PC-9 (cell line): Measurements from ENCODE around the gene SRRT.

Experiments
- EZH2 ChIP-seq: fragments of 200-600 bp; sonication (generic); IDR thresholded peaks from 2 replicates; pipeline ENCODE4 v1.8.0; 2017; ENCODE audit warnings: antibody characterized with exemption, low read depth
- TF ChIP-seq, protein P1 (sequence below): fragments of 200-600 bp; sonication (generic); conservative IDR thresholded peaks from 2 replicates; pipeline ENCODE4 v1.6.1; 2017; ENCODE audit warnings: mixed run types, antibody characterized with exemption, mild to moderate bottlenecking, moderate library complexity

DNA sequence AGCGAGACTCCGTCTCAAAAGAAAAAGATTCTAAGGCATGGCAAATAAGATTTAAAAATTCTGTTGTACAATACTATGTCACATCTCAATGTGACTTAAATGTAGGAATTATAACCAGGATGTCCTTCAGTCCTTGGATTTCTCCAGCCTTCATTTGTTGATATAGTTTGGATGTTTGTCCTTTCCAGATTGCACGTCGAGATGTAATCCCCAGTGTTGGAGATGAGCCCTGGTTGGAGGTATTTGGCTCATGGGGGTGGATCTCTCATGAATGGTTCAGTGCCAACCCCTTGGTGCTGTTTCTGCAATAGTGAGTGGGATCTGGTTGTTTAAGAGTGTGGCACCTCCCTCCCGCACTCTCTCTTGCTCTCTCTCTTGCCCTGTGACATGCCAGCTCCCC, 33.6 kb downstream of the SRRT start:
- TF ChIP-seq EZH2, result no peak
- TF ChIP-seq, protein P1, sequence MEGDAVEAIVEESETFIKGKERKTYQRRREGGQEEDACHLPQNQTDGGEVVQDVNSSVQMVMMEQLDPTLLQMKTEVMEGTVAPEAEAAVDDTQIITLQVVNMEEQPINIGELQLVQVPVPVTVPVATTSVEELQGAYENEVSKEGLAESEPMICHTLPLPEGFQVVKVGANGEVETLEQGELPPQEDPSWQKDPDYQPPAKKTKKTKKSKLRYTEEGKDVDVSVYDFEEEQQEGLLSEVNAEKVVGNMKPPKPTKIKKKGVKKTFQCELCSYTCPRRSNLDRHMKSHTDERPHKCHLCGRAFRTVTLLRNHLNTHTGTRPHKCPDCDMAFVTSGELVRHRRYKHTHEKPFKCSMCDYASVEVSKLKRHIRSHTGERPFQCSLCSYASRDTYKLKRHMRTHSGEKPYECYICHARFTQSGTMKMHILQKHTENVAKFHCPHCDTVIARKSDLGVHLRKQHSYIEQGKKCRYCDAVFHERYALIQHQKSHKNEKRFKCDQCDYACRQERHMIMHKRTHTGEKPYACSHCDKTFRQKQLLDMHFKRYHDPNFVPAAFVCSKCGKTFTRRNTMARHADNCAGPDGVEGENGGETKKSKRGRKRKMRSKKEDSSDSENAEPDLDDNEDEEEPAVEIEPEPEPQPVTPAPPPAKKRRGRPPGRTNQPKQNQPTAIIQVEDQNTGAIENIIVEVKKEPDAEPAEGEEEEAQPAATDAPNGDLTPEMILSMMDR, result no peak
